ENCODE measurements around the gene TNFRSF8. TPM values are rescaled to one million over a fixed set of nuclear protein-coding genes. Genes with fewer than 3 reads are reported as not detected.

The TNFRSF8 gene
- polyA plus RNA-seq, 1 donor (not counting 4 experiments of a cell fraction or from before 2014, with no cell fraction given): 0.03 TPM

GRCh38 chr1:12151465-12151864 lies 88.4 kb downstream of the TNFRSF8 start:
- Histone ChIP-seq H4K20me1 (ENCODE audit: control insufficient read depth, extremely low read depth, insufficient read depth, low read length) (no peaks in the 10 kb centered on the region), H3K4me2 (ENCODE audit: control insufficient read depth, extremely low read depth, insufficient read depth, low read depth, low read length) (no peak overlapping the region), H3K4me3 (ENCODE audit: control insufficient read depth in 2 of 3, extremely low read depth in 1 of 3, insufficient read depth in 2 of 3, low read depth in 1 of 3, low read length in 3 of 3) (no peak overlapping the region), H3K79me2 (ENCODE audit: control insufficient read depth, insufficient read depth, low read length) (no peaks in the 10 kb centered on the region), H2AFZ (ENCODE audit: control insufficient read depth, low read length) (no peak overlapping the region), H3K9me1 (ENCODE audit: control insufficient read depth, extremely low read depth, insufficient read depth, low read length) (no peaks in the 10 kb centered on the region), H3K36me3 (ENCODE audit: control insufficient read depth in 2 of 2, extremely low read depth in 1 of 2, insufficient read depth in 2 of 2, low read length in 2 of 2) (no peaks in the 10 kb centered on the region), H3K9me3 (ENCODE audit: control insufficient read depth, low read depth, low read length) (no peaks in the 10 kb centered on the region), H3K9ac (ENCODE audit: control insufficient read depth, extremely low read depth, insufficient read depth, low read length) (no peak overlapping the region), H3K27me3 (ENCODE audit: control insufficient read depth, extremely low read depth, insufficient read depth, low read length) (peaks cover 4% of the 10 kb centered on the region), H3K27ac (ENCODE audit: control insufficient read depth, insufficient read depth, low read length) (no peak overlapping the region), H3K4me1 (ENCODE audit: control insufficient read depth, extremely low read depth, insufficient read depth, low read length) (no peaks in the 10 kb centered on the region)
- no peak for TF ChIP-seq CTCF (optimal IDR thresholded peaks at IDR 0.05 in 1 of 3, IDR thresholded peaks at IDR 0.05 in 1 of 3, conservative IDR thresholded peaks at IDR 0.05 in 1 of 3; ENCODE audit: extremely low read depth in 1 of 3, insufficient read depth in 2 of 3, low read length in 3 of 3)
- no peak for TF ChIP-seq EZH2 (IDR thresholded peaks at IDR 0.05; ENCODE audit: low read length)
- FAIRE-seq (no peak), DNase-seq (ENCODE audit: low read depth, low spot score) (no peak)
- dilution Hi-C loops (cut with MboI; ENCODE audit: extremely low pct_ligation_motif_present, low sequenced_read_pairs): no loop called here

GRCh38 chr1:12152113-12152891 lies 89.2 kb downstream of the TNFRSF8 start:
- dilution Hi-C loops (cut with MboI; ENCODE audit: extremely low pct_ligation_motif_present, low sequenced_read_pairs): no loop called here
- Histone ChIP-seq H3K4me1 (ENCODE audit: control insufficient read depth, extremely low read depth, insufficient read depth, low read length) (no peaks in the 10 kb centered on the region), H3K27ac (ENCODE audit: control insufficient read depth, insufficient read depth, low read length) (no peak overlapping the region), H3K79me2 (ENCODE audit: control insufficient read depth, insufficient read depth, low read length) (no peaks in the 10 kb centered on the region), H3K9ac (ENCODE audit: control insufficient read depth, extremely low read depth, insufficient read depth, low read length) (no peak overlapping the region), H3K27me3 (ENCODE audit: control insufficient read depth, extremely low read depth, insufficient read depth, low read length) (peaks cover 4% of the 10 kb centered on the region), H2AFZ (ENCODE audit: control insufficient read depth, low read length) (no peak overlapping the region), H3K36me3 (ENCODE audit: control insufficient read depth in 2 of 2, extremely low read depth in 1 of 2, insufficient read depth in 2 of 2, low read length in 2 of 2) (no peaks in the 10 kb centered on the region), H3K4me3 (ENCODE audit: control insufficient read depth in 2 of 3, extremely low read depth in 1 of 3, insufficient read depth in 2 of 3, low read depth in 1 of 3, low read length in 3 of 3) (no peak overlapping the region), H4K20me1 (ENCODE audit: control insufficient read depth, extremely low read depth, insufficient read depth, low read length) (no peaks in the 10 kb centered on the region), H3K4me2 (ENCODE audit: control insufficient read depth, extremely low read depth, insufficient read depth, low read depth, low read length) (no peak overlapping the region), H3K9me1 (ENCODE audit: control insufficient read depth, extremely low read depth, insufficient read depth, low read length) (no peaks in the 10 kb centered on the region), H3K9me3 (ENCODE audit: control insufficient read depth, low read depth, low read length) (no peaks in the 10 kb centered on the region)
- FAIRE-seq: no peak
- no peak for DNase-seq (ENCODE audit: low read depth, low spot score)
- TF ChIP-seq EZH2 (IDR thresholded peaks at IDR 0.05; ENCODE audit: low read length) (no peak), CTCF (optimal IDR thresholded peaks at IDR 0.05 in 1 of 3, IDR thresholded peaks at IDR 0.05 in 1 of 3, conservative IDR thresholded peaks at IDR 0.05 in 1 of 3; ENCODE audit: extremely low read depth in 1 of 3, insufficient read depth in 2 of 3, low read length in 3 of 3) (no peak)

Data from keratinocyte (primary cell).